WTC11 (cell line): ENCODE measurements around the gene POLR2E. TPM values are rescaled to one million over a fixed set of nuclear protein-coding genes. Genes with fewer than 3 reads are reported as not detected.
A peak's percentile ranks its signal among the peaks of the same experiment; 100 is the strongest.

Source experiments
- ATAC-seq: fragments of 200-7000 bp; cut with Tn5 transposase; 2 replicates; pipeline ENCODE4 v1.10.0; 2021; ENCODE audit warnings: mild to moderate bottlenecking, moderate library complexity
- CTCF ChIA-PET: fragments of 300-600 bp; sonication (Branson Sonifier 250); formaldehyde crosslinking; loops from one replicate; lab custom pipeline; 2021; ENCODE audit warnings: antibody characterized with exemption; lab: Charles Lee
- POLR2A ChIA-PET: fragments of 350-600 bp; sonication (Branson Sonifier 250); formaldehyde crosslinking; loops from one replicate; lab custom pipeline; 2021; ENCODE audit warnings: antibody characterized with exemption; lab: Charles Lee
- DNase-seq: peaks from one replicate; pipeline ENCODE4 v3.0.0; 2021; ENCODE audit warnings: low spot score
- H3K27ac Mint-ChIP-seq: 2 replicates; pipeline ENCODE4 v1.8.0; 2021; ENCODE audit warnings: mixed read lengths
- H3K27me3 Mint-ChIP-seq: 2 replicates; pipeline ENCODE4 v1.8.0; 2021; ENCODE audit warnings: low read depth, mild to moderate bottlenecking, moderate library complexity, mixed read lengths
- H3K36me3 Mint-ChIP-seq: 2 replicates; pipeline ENCODE4 v1.8.0; 2021; ENCODE audit warnings: mixed read lengths
- H3K4me1 Mint-ChIP-seq: 2 replicates; pipeline ENCODE4 v1.8.0; 2022; ENCODE audit warnings: mixed read lengths
- H3K4me3 Mint-ChIP-seq: 2 replicates; pipeline ENCODE4 v1.8.0; 2021; ENCODE audit warnings: mild to moderate bottlenecking, moderate library complexity, mixed read lengths
- H3K9me3 Mint-ChIP-seq: 2 replicates; pipeline ENCODE4 v1.8.0; 2021; ENCODE audit warnings: mixed read lengths
- ELF4 ChIP-seq: sonication (generic); formaldehyde crosslinking; IDR thresholded peaks from 2 replicates; pipeline ENCODE4 v1.8.1; 2022; ENCODE audit warnings: low read depth, mild to moderate bottlenecking, moderate library complexity, missing genetic modification reagents
- NFE2L1 ChIP-seq: sonication (generic); formaldehyde crosslinking; IDR thresholded peaks from 2 replicates; pipeline ENCODE4 v1.8.1; 2023; ENCODE audit warnings: missing genetic modification reagents
- NR2C2 ChIP-seq: sonication (generic); formaldehyde crosslinking; IDR thresholded peaks from 2 replicates; pipeline ENCODE4 v1.8.0; 2022; ENCODE audit warnings: mild to moderate bottlenecking, missing genetic modification reagents
- OVOL2 ChIP-seq: fragments of 250-450 bp; sonication (Bioruptor Pico); IDR thresholded peaks from 2 replicates; pipeline ENCODE4 v1.9.0; 2021; ENCODE audit warnings: mild to moderate bottlenecking, borderline replicate concordance
- SMAD4 ChIP-seq: sonication (generic); formaldehyde crosslinking; IDR thresholded peaks from 2 replicates; pipeline ENCODE4 v1.8.0; 2022; ENCODE audit warnings: mild to moderate bottlenecking, missing genetic modification reagents
- STAT6 ChIP-seq: sonication (generic); formaldehyde crosslinking; conservative IDR thresholded peaks from 2 replicates; pipeline ENCODE4 v1.8.1; 2023; ENCODE audit warnings: mild to moderate bottlenecking, low read depth, missing genetic modification reagents, moderate library complexity
- TCF7 ChIP-seq: sonication (generic); formaldehyde crosslinking; IDR thresholded peaks from 2 replicates; pipeline ENCODE4 v1.8.0; 2022; ENCODE audit warnings: mild to moderate bottlenecking, low read depth, missing genetic modification reagents, moderate library complexity
- ZMAT4 ChIP-seq: fragments of 250-450 bp; sonication (Bioruptor Pico); IDR thresholded peaks from 2 replicates; pipeline ENCODE4 v1.9.0; 2021; ENCODE audit warnings: mild to moderate bottlenecking
- ZNF219 ChIP-seq: sonication (generic); formaldehyde crosslinking; IDR thresholded peaks from 2 replicates; pipeline ENCODE4 v1.8.0; 2023; ENCODE audit warnings: missing genetic modification reagents, mild to moderate bottlenecking, borderline replicate concordance
- ZNF263 ChIP-seq: sonication (generic); formaldehyde crosslinking; IDR thresholded peaks from 2 replicates; pipeline ENCODE4 v1.8.1; 2022; ENCODE audit warnings: low read depth, mild to moderate bottlenecking, moderate library complexity, missing genetic modification reagents
- total RNA-seq: library from RNA; stranded (reverse); gene quantifications from 3 replicates; pipeline ENCODE4 v1.2.3, GENCODE V29; 2021
- TF ChIP-seq, protein P1 (sequence below): sonication (generic); formaldehyde crosslinking; IDR thresholded peaks from 2 replicates; pipeline ENCODE4 v1.8.0; 2022; ENCODE audit warnings: mild to moderate bottlenecking, missing genetic modification reagents
- TF ChIP-seq, protein P2 (sequence below): fragments of 250-450 bp; sonication (Bioruptor Pico); IDR thresholded peaks from 2 replicates; pipeline ENCODE4 v1.9.0; 2021; ENCODE audit warnings: mild to moderate bottlenecking
- TF ChIP-seq, protein P3 (sequence below): sonication (generic); formaldehyde crosslinking; IDR thresholded peaks from 2 replicates; pipeline ENCODE4 v1.8.1; 2022; ENCODE audit warnings: mild to moderate bottlenecking, missing genetic modification reagents, moderate library complexity, borderline replicate concordance

The POLR2E gene
- total RNA-seq, 1 experiment from 2014 or later = 275 TPM

- TF ChIP-seq STAT6 (no peak), ZMAT4 (no peak), TCF7 (CRISPR knock-in tag) (peak; percentile 74; the same call in 1 of the 2 replicates), NFE2L1 (CRISPR knock-in tag) (0 out of 2 replicates have a peak, but pooled peaks have one; percentile 43)
- TF ChIP-seq, protein P1, sequence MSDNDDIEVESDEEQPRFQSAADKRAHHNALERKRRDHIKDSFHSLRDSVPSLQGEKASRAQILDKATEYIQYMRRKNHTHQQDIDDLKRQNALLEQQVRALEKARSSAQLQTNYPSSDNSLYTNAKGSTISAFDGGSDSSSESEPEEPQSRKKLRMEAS = peak; percentile 92
Observed at GRCh38 chr19:1070931-1071791, 24.0 kb downstream of the POLR2E start (continued).

DNA sequence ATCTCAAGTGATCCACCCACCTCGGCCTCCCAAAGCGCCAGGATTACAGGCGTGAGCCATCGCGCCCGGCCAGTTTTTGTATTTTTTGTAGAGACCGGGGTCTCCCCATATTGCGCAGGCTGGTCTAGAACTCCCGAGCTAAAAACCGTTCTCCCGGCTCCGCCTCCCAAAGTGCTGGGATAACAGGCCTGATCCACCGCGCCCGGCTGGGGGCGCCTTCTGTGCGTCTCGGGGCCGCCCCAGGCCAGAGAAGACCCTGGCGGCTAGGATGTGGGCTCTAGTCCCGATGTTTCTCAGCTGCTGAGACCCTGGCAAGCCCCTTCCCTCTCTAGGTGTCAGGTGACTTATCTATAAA, 24.6 kb downstream of the POLR2E start:
- H3K9me3 Mint-ChIP-seq = no peaks in the 10 kb centered on the region
- H3K27ac Mint-ChIP-seq = no peak overlapping the region
- CTCF ChIA-PET = interaction anchor here (0.6 to 2.6 kb wide), 20 partner anchors 8 to 1892 kb away, joined by 3 to 45 read pairs (median 6); partner anchors contain the start of genes ABCA7, CNN2 and GPX4
- peaks cover 2% of the 10 kb centered on the region for H3K36me3 Mint-ChIP-seq
- ATAC-seq (peak; percentile 49), DNase-seq (peak; percentile 77)
- peaks cover 29% of the 10 kb centered on the region for H3K27me3 Mint-ChIP-seq
- POLR2A ChIA-PET = interaction anchor here (0.6 to 2.4 kb wide), 11 partner anchors 8 to 711 kb away, joined by 3 to 22 read pairs (median 4); partner anchors contain the start of gene ABCA7
- H3K4me1 Mint-ChIP-seq = peaks cover 11% of the 10 kb centered on the region
- peak overlapping the region; percentile 52 for H3K4me3 Mint-ChIP-seq
- TF ChIP-seq TCF7 (CRISPR knock-in tag) (no peak), SMAD4 (CRISPR knock-in tag) (no peak), ZNF263 (CRISPR knock-in tag) (no peak), NR2C2 (CRISPR knock-in tag) (no peak), ELF4 (CRISPR knock-in tag) (no peak), OVOL2 (no peak), ZNF219 (CRISPR knock-in tag) (no peak)
- TF ChIP-seq, protein P1 = no peak
- TF ChIP-seq, protein P2, sequence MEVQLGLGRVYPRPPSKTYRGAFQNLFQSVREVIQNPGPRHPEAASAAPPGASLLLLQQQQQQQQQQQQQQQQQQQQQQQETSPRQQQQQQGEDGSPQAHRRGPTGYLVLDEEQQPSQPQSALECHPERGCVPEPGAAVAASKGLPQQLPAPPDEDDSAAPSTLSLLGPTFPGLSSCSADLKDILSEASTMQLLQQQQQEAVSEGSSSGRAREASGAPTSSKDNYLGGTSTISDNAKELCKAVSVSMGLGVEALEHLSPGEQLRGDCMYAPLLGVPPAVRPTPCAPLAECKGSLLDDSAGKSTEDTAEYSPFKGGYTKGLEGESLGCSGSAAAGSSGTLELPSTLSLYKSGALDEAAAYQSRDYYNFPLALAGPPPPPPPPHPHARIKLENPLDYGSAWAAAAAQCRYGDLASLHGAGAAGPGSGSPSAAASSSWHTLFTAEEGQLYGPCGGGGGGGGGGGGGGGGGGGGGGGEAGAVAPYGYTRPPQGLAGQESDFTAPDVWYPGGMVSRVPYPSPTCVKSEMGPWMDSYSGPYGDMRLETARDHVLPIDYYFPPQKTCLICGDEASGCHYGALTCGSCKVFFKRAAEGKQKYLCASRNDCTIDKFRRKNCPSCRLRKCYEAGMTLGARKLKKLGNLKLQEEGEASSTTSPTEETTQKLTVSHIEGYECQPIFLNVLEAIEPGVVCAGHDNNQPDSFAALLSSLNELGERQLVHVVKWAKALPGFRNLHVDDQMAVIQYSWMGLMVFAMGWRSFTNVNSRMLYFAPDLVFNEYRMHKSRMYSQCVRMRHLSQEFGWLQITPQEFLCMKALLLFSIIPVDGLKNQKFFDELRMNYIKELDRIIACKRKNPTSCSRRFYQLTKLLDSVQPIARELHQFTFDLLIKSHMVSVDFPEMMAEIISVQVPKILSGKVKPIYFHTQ = no peak
- TF ChIP-seq, protein P3, sequence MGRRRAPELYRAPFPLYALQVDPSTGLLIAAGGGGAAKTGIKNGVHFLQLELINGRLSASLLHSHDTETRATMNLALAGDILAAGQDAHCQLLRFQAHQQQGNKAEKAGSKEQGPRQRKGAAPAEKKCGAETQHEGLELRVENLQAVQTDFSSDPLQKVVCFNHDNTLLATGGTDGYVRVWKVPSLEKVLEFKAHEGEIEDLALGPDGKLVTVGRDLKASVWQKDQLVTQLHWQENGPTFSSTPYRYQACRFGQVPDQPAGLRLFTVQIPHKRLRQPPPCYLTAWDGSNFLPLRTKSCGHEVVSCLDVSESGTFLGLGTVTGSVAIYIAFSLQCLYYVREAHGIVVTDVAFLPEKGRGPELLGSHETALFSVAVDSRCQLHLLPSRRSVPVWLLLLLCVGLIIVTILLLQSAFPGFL (CRISPR knock-in tag) = no peak
